GM12873 (cell line): ENCODE measurements around the gene TWIST2.

Experiments used
- CTCF ChIP-seq: IDR thresholded peaks from 2 replicates; pipeline ENCODE4 v1.5.1; 2012; ENCODE audit warnings: low read depth, mild to moderate bottlenecking, moderate library complexity, low read length, control low read depth; ENCODE audit not compliant: insufficient read depth; ENCODE audit errors: missing control alignments

The TWIST2 gene

GRCh38 chr2:238908960-238909951 lies 61.4 kb downstream of the TWIST2 start:
- no peak for TF ChIP-seq CTCF

GRCh38 chr2:238910751-238911351 lies 63.0 kb downstream of the TWIST2 start:
- no peak for TF ChIP-seq CTCF

GRCh38 chr2:238911376-238912227 lies 63.7 kb downstream of the TWIST2 start:
- TF ChIP-seq CTCF = no peak

GRCh38 chr2:238912228-238912915 lies 64.5 kb downstream of the TWIST2 start:
- TF ChIP-seq CTCF = no peak

- no peak for TF ChIP-seq CTCF
These were observed 65.3 kb downstream of the TWIST2 start for GRCh38 chr2:238912916-238913875.

- no peak for TF ChIP-seq CTCF
These were observed 66.2 kb downstream of the TWIST2 start for GRCh38 chr2:238913931-238914647.
